ENCODE measurements around the gene RFX3. TPM values are rescaled to one million over a fixed set of nuclear protein-coding genes. Genes with fewer than 3 reads are reported as not detected.

Gene RFX3
- total RNA-seq, 1 donor from 2014 or later = 1.6 TPM

DNA sequence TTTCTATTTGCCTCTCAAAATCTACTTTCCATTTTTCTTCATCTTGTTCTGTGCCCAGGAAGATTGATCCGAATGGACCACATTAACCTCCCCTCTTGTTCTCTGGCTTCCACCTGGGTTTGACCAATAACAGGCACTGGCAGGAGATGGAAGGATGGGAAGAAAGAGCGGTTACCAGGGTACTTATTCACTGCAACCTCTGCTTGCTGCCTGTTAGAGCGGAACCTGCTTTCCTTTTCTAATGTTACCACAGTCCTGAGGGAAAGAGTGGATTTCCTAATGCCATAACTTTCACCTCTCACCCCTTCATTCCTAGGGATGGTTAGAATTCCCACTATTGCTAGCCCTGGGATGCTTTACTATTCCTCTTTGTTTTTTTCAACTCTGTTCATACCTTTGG is 262.1 kb downstream of the RFX3 start:
- no peak overlapping the region for H3K4me3 ChIP-seq (ENCODE audit: low read depth, low read length)
- TF ChIP-seq, protein P1, sequence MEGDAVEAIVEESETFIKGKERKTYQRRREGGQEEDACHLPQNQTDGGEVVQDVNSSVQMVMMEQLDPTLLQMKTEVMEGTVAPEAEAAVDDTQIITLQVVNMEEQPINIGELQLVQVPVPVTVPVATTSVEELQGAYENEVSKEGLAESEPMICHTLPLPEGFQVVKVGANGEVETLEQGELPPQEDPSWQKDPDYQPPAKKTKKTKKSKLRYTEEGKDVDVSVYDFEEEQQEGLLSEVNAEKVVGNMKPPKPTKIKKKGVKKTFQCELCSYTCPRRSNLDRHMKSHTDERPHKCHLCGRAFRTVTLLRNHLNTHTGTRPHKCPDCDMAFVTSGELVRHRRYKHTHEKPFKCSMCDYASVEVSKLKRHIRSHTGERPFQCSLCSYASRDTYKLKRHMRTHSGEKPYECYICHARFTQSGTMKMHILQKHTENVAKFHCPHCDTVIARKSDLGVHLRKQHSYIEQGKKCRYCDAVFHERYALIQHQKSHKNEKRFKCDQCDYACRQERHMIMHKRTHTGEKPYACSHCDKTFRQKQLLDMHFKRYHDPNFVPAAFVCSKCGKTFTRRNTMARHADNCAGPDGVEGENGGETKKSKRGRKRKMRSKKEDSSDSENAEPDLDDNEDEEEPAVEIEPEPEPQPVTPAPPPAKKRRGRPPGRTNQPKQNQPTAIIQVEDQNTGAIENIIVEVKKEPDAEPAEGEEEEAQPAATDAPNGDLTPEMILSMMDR (conservative IDR thresholded peaks at IDR 0.05; ENCODE audit: low read depth, low read length) = no peak
- DNase-seq (ENCODE audit: low read depth) = no peak

DNA sequence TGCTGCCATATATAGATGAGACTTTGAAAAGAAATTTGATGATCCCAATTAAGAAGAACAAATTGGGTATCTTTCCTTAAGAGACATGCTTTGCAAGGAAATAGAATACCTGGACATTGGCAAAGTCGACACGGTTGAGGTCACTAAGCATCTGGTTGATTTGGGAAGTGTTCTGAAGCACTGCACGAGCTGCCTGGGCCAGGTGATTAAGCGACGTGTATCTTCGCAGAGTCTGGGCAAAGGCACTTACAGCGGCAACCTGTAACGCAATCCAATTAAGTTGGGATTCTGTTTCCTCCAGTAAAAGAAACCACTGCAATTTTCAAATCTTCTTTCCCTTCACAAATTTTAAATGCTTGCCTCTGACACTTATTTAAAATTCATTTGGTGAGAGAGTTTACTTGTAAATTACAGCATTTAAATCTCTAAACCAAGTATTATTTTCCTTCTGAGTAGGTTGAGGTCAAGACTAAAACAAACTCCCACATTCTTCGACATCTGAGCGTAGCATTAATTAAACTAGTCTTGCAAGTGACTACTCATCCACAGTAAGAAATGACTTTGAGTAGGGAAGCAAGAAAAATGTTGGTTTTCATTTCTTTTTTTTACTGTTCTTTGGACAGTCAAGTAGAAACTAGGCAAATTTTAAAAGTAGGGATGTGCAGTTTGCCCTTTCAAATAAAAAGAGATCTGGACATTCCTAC is 262.8 kb downstream of the RFX3 start:
- no peak overlapping the region for H3K4me3 ChIP-seq (ENCODE audit: low read depth, low read length)
- TF ChIP-seq, protein P1 (conservative IDR thresholded peaks at IDR 0.05; ENCODE audit: low read depth, low read length) = no peak
- no peak for DNase-seq (ENCODE audit: low read depth)

DNA sequence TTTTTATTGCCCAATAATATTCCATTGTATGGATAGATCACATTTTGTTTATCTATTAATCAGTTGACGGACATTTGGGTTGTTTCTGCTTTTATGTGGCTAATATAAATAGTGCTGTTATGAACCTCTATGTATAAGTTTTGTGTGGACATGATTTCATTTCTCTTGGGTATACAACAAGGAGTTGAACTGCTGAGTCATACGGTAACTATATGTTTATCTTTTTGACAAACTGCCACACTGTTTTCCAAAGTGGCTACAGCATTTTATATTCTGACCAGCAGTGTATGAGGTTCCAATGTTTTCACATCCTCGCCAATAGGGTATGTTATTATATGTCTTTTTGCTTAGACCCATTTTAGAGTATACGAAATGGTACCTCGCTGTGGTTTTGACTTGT is 264.3 kb downstream of the RFX3 start:
- no peak overlapping the region for H3K4me3 ChIP-seq (ENCODE audit: low read depth, low read length)
- TF ChIP-seq, protein P1 (conservative IDR thresholded peaks at IDR 0.05; ENCODE audit: low read depth, low read length) = no peak
- no peak for DNase-seq (ENCODE audit: low read depth)

DNA sequence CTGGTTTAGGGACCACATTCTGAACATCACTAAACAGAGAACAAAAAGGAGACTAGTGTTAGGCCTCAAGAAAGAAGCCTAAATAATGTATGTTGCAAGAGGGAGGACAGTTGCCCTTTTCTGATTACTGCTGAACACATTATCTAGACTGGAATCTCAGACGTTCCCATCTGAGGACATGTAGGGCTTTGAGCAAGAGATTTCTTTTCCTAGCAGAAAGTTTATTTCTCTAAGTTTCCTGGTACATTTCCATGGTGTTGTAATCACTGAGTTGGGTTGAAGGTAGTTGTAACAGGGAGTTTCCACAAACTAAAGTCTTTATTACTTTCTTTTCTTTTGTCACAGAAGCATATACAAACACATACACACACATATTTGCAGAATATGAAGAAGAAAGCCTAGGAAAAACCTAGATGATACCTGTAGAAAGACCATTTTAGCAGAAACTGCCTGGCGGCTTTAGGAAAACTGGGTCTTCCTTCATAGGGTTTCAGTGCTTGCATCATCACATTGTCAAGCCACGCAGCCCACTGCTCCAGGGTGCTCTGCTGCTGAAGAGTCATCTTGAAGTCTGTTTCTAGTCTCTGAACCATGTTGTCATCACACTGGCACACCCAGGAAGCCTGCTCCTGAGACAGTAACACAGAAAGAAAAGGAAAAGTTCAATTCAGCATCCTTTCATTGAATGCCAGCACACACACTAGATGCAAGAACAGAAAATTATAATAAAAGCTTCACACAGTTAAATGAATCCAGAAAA is 269.1 kb downstream of the RFX3 start:
- no peak for DNase-seq (ENCODE audit: low read depth)
- TF ChIP-seq, protein P1 (conservative IDR thresholded peaks at IDR 0.05; ENCODE audit: low read depth, low read length) = no peak
- H3K4me3 ChIP-seq (ENCODE audit: low read depth, low read length) = no peak overlapping the region

DNA sequence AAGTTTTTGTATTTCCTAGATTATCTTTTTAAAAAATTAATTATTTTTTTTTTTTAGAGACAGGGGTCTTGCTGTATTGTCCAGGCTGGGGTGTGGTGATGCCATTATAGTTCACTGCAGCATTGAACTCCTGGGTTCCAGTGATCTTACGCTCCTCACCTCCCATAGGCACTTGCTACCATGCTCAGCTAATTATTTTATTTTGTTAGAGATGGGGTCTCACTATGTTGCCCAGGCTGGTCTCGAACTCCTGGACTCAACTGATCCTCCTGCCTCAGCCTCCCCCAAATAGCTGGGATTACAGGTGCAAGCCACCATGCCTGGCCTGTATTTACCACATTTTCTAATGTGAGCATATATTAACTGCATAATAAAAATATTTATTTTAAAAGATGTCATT is 274.5 kb downstream of the RFX3 start:
- no peak for DNase-seq (ENCODE audit: low read depth)
- TF ChIP-seq, protein P1 (conservative IDR thresholded peaks at IDR 0.05; ENCODE audit: low read depth, low read length) = no peak
- H3K4me3 ChIP-seq (ENCODE audit: low read depth, low read length) = no peak overlapping the region

DNA sequence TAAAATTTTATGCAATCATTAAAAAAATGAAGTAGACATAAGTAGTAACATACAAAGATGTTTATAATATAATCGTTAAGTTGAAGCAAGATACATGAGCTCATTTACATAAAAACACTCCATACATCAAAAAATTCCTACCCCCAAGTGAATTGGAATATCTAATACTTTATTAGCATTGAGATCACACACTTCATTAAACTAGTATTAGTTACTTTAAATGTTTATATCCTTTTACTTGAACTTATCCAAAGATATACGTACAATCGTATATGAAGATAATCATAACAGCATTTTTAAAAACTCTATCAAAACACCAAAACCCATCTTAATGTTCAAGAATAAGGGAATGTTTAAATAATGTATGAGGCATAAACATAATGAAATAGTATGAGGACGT is 275.1 kb downstream of the RFX3 start:
- DNase-seq (ENCODE audit: low read depth) = no peak
- no peak overlapping the region for H3K4me3 ChIP-seq (ENCODE audit: low read depth, low read length)
- TF ChIP-seq, protein P1 (conservative IDR thresholded peaks at IDR 0.05; ENCODE audit: low read depth, low read length) = no peak
